Measurements from ENCODE around the gene MYH11.
"Not testable (repeated sequence)": the region's sequence is repeated elsewhere in the genome, so short reads cannot be mapped to it uniquely, and the experiment has no call there.

Gene MYH11

DNA sequence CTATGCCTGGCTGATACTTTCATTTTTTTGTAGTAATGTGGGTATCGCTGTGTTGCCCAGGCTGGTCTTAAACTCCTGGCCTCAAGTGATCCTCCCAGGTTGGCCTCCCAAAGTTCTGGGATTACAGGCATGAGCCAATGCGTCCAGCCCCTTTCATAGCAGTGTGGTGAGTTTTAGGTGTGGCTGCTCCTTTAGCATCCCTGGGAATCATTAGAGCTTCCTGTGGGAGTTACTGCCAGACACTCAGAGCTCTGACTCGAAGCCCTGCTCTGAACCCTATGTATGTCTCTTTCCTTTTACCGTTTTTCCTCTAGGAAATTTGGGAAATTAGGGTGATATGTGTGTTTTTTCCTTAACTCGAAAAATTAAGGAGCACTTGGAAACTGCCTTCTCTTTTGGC is 162.3 kb downstream of the MYH11 start:
- H3K27ac ChIP-seq = no peak overlapping the region
- TF ChIP-seq, protein P1, sequence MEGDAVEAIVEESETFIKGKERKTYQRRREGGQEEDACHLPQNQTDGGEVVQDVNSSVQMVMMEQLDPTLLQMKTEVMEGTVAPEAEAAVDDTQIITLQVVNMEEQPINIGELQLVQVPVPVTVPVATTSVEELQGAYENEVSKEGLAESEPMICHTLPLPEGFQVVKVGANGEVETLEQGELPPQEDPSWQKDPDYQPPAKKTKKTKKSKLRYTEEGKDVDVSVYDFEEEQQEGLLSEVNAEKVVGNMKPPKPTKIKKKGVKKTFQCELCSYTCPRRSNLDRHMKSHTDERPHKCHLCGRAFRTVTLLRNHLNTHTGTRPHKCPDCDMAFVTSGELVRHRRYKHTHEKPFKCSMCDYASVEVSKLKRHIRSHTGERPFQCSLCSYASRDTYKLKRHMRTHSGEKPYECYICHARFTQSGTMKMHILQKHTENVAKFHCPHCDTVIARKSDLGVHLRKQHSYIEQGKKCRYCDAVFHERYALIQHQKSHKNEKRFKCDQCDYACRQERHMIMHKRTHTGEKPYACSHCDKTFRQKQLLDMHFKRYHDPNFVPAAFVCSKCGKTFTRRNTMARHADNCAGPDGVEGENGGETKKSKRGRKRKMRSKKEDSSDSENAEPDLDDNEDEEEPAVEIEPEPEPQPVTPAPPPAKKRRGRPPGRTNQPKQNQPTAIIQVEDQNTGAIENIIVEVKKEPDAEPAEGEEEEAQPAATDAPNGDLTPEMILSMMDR (conservative IDR thresholded peaks at IDR 0.05) = no peak

DNA sequence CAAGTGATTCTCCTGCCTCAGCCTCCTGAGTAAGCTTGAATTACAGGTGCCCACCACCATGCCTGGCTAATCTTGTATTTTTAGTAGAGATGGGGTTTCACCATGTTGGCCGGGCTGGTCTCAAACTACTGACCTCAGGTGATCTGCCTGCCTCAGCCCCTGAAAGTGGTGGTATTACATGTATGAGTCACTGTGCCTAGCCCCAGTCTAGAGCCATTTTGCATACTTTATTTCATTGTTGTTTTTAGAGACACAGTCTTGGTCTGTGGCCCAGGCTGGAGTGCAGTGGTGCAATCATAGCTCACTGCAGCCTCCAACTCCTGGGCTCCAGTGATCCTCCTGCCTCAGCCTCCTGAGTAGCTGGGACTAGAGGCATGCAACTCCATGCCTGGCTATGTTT is 164.3 kb downstream of the MYH11 start:
- H3K27ac ChIP-seq = not testable (repeated sequence)

DNA sequence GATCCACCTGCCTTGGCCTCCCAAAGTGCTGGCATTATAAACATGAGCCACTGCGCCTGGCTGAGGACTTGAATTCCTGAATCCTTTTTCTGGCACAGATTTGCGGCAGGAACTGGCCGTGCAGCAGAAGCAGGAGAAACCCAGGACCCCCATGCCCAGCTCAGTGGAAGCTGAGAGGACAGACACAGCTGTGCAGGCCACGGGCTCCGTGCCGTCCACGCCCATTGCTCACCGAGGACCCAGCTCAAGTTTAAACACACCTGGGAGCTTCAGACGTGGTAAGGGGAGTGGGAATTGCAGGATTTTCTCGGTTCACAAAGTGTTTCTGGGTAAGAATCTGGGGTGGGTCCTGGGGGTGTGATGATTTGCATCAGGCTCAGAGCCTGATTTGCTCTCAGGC is 165.8 kb downstream of the MYH11 start:
- TF ChIP-seq, protein P1 (conservative IDR thresholded peaks at IDR 0.05) = no peak
- H3K27ac ChIP-seq = no peak overlapping the region

DNA sequence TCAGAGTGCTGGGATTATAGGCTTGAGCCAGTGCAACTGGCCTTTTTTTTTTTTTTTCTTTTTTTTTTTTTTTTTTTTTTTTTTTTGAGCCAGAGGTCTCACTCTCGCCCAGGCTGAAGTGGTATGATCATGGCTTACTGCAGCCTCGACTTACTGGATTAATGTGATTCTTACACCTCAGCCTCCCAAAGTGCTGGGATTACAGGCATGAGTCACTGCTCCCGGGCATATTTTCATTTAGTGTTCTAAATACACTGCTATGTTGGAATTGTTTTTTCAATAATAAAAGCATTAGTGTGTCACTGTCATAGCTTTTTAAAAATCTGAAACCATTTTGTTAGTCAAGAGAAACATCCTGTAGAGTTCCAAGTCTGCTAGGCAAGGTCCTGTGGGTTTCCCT is 166.5 kb downstream of the MYH11 start:
- H3K27ac ChIP-seq = no peak overlapping the region
- TF ChIP-seq, protein P1 (conservative IDR thresholded peaks at IDR 0.05) = no peak

DNA sequence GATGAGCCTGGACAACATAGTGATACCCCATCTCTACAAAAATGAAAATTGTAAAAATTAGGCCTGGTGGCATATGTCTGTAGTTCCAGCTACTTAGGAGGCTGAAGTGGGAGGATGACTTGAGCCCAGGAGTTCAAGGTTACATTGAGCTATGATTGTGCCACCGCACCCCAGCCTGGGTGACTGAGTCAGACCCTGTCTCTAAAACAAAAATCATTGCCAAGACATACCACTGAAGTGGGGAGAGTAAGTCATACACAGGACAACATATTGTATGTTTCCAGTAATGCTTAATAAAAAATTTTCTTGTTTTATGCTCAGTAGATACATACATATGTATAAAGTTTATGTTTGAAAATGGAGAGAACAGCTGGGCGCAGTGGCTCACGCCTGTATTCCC is 167.5 kb downstream of the MYH11 start:
- no peak overlapping the region for H3K27ac ChIP-seq
- TF ChIP-seq, protein P1 (conservative IDR thresholded peaks at IDR 0.05) = no peak

DNA sequence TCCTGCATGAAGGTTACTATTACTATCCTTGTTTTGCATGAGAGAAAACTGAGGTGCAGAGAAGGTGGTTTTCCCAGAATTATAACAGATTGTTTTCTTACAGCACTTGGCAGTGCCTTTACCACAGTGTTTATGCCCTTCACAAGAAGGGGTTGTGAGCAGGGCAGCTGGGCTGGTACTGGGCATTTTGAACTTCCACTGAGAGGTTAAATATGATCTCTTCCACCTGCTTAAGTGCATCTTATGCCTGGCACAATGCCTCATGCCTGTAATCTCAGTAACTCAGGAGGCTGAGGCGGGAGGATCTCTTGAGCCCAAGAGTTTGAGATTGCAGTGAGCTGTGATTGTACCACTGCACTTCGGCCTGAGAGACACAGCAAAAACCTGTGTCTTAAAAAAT is 170.5 kb downstream of the MYH11 start:
- TF ChIP-seq, protein P1 (conservative IDR thresholded peaks at IDR 0.05) = no peak
- H3K27ac ChIP-seq = no peak overlapping the region

DNA sequence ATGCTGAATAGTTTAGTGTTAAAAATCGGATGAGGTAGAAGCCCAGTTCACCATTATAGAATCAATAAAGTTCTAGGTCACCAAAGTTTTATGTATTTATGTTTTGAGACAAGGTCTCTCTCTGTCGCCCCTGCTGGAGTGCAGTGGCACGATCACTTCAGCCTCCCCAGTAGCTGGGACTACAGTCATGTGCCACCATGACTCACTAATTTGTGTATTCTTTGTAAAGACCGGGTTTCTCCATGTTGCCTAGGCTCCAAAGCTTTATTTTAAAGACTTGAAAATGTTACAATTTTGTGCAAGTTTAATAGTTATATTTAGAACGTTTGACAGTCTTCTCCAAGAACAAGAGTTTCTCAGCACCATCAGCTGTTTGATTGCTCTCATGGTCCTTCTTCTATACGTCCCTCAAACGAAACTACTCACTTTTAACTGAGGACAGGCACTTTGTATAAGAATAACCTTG is 174.7 kb downstream of the MYH11 start:
- TF ChIP-seq, protein P1 (conservative IDR thresholded peaks at IDR 0.05) = no peak
- H3K27ac ChIP-seq = no peak overlapping the region

DNA sequence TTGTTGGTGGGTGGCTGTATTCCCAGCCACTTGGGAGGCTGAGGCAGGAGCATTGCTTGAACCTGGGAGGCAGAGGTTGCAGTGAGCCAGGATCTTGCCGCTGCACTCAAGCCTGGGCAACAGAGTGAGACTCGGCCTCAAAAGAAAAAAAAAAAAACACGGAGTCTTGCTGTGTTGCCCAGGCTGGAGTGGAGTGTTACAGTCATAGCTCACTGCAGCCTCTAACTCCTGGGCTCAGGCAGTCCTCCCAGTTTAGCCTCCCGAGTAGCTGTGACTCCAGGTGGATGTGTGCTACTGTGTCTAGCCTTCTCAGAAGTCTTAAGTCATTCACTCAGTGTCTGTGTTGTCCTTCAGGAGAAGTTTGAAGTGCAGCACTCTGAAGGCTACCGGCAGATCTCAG is 179.4 kb downstream of the MYH11 start:
- TF ChIP-seq, protein P1 (conservative IDR thresholded peaks at IDR 0.05) = no peak
- H3K27ac ChIP-seq = no peak overlapping the region
